ENCODE results near the gene SPHK1. TPM values are rescaled to one million over a fixed set of nuclear protein-coding genes. Genes with fewer than 3 reads are reported as not detected.
A peak's percentile ranks its signal among the peaks of the same experiment; 100 is the strongest.
"Not testable (repeated sequence)": the region's sequence is repeated elsewhere in the genome, so short reads cannot be mapped to it uniquely, and the experiment has no call there.

The SPHK1 gene
- total RNA-seq, 1 donor from 2014 or later: 15.2 TPM

DNA sequence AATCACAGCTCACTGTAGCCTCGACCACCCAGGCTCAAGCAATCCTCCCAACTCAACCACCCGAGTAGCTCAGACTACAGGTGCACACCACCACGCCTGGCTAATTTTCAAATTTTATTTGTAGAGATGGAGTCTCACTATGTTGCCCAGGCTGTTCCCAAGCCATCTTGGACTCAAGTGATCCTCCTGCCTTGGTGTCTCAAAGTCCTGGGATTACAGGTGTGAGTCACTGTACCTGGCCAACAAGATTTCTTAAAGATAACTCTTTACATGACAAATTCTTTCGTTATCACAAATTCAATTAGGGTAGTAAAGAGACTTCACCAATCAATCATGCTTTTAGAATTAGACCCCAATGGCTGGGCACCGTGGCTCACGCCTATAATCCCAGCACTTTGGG lies 43.1 kb upstream of the SPHK1 start:
- no peak overlapping the region for H3K4me3 Mint-ChIP-seq (ENCODE audit: unreplicated experiment)
- H3K4me1 Mint-ChIP-seq (ENCODE audit: unreplicated experiment): peaks cover 21% of the 10 kb centered on the region
- H3K27ac Mint-ChIP-seq (ENCODE audit: unreplicated experiment): no peak overlapping the region
- TF ChIP-seq, protein P1, sequence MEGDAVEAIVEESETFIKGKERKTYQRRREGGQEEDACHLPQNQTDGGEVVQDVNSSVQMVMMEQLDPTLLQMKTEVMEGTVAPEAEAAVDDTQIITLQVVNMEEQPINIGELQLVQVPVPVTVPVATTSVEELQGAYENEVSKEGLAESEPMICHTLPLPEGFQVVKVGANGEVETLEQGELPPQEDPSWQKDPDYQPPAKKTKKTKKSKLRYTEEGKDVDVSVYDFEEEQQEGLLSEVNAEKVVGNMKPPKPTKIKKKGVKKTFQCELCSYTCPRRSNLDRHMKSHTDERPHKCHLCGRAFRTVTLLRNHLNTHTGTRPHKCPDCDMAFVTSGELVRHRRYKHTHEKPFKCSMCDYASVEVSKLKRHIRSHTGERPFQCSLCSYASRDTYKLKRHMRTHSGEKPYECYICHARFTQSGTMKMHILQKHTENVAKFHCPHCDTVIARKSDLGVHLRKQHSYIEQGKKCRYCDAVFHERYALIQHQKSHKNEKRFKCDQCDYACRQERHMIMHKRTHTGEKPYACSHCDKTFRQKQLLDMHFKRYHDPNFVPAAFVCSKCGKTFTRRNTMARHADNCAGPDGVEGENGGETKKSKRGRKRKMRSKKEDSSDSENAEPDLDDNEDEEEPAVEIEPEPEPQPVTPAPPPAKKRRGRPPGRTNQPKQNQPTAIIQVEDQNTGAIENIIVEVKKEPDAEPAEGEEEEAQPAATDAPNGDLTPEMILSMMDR (IDR thresholded peaks at IDR 0.05): no peak
- no peaks in the 10 kb centered on the region for H3K9me3 Mint-ChIP-seq (ENCODE audit: unreplicated experiment)
- no peak for DNase-seq (ENCODE audit: extremely low spot score, unreplicated experiment)
- H3K36me3 Mint-ChIP-seq (ENCODE audit: unreplicated experiment): peaks cover 34% of the 10 kb centered on the region
- H3K27me3 Mint-ChIP-seq (ENCODE audit: unreplicated experiment): no peaks in the 10 kb centered on the region

DNA sequence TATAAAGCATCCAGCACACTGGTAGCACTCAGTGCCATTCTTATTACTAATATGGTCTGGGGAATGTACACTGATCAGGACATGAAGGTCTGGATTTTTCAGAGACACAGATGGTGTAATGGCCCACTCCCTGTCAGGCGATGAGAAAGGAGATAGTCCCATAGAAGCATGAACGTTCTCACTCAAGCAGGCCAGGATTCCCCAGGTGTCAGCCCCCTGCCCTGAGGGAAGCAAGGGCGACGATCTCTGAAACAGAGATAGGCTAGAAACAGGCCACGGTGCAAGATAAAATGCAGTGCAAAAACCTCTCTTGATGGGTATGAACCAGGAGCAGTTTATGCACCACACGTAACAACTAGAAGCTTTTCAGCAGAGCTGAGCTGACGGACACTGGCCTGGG lies 41.3 kb upstream of the SPHK1 start:
- Mint-ChIP-seq H3K4me1 (ENCODE audit: unreplicated experiment) (peaks cover 9% of the 10 kb centered on the region), H3K36me3 (ENCODE audit: unreplicated experiment) (peaks cover 47% of the 10 kb centered on the region), H3K4me3 (ENCODE audit: unreplicated experiment) (no peak overlapping the region), H3K27me3 (ENCODE audit: unreplicated experiment) (no peaks in the 10 kb centered on the region), H3K27ac (ENCODE audit: unreplicated experiment) (no peak overlapping the region), H3K9me3 (ENCODE audit: unreplicated experiment) (no peaks in the 10 kb centered on the region)
- TF ChIP-seq, protein P1 (IDR thresholded peaks at IDR 0.05): no peak
- DNase-seq (ENCODE audit: extremely low spot score, unreplicated experiment): no peak

DNA sequence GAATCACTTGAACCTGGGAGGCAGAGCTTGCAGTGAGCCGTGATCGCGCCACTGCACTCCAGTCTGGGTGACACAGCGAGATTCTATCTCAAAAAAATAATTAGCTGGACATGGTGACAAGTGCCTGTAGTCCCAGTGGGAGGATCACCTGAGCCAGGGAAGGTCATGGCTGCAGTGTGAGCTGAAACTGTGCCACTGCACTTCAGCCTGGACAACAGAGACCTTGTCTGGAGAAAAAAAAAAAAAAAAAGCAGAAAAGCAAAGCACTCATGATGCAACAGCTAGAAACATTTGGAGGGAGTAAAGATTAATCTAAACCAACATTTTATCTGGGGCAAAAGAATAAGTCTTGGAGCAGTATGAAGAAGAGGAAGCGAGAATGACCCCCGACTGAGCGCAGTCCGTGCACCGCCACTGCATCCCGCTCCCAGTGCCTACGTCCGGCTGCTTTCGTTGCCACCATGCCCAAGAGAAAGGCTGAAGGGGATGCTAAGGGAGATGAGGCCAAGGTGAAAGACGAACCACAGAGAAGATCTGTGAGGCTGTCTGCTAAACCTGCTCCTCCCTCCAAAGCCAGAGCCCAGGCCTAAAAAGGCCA lies 38.9 kb upstream of the SPHK1 start:
- TF ChIP-seq, protein P1 (IDR thresholded peaks at IDR 0.05): no peak
- Mint-ChIP-seq H3K4me3 (ENCODE audit: unreplicated experiment) (no peak overlapping the region), H3K27me3 (ENCODE audit: unreplicated experiment) (no peaks in the 10 kb centered on the region), H3K36me3 (ENCODE audit: unreplicated experiment) (peaks cover 38% of the 10 kb centered on the region), H3K9me3 (ENCODE audit: unreplicated experiment) (no peaks in the 10 kb centered on the region), H3K27ac (ENCODE audit: unreplicated experiment) (peak overlapping the region; percentile 89), H3K4me1 (ENCODE audit: unreplicated experiment) (peaks cover 10% of the 10 kb centered on the region)
- DNase-seq (ENCODE audit: extremely low spot score, unreplicated experiment): no peak

DNA sequence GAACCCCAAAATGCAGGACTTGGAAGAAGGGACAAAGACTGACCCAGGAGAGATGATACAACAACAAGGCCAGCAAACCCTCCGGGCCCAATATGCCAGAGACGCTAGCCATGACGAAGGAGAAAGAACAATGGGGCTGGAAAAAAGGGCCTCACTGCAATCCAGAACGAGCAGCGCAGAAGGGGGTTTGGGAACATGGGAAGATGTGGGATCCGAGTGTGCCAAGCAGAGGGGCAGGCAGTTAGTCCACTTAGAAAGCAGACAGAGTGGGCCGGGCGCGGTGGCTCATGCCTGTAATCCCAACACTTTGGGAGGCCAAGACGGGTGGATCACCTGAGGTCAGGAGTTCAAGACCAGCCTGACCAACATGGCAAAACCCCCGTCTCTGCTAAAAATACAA lies 37.5 kb upstream of the SPHK1 start:
- peaks cover 31% of the 10 kb centered on the region for H3K36me3 Mint-ChIP-seq (ENCODE audit: unreplicated experiment)
- DNase-seq (ENCODE audit: extremely low spot score, unreplicated experiment); H3K9me3 Mint-ChIP-seq (ENCODE audit: unreplicated experiment); H3K4me3 Mint-ChIP-seq (ENCODE audit: unreplicated experiment); H3K27me3 Mint-ChIP-seq (ENCODE audit: unreplicated experiment): not testable (repeated sequence)
- peak overlapping the region; percentile 23 for H3K27ac Mint-ChIP-seq (ENCODE audit: unreplicated experiment)
- H3K4me1 Mint-ChIP-seq (ENCODE audit: unreplicated experiment): peaks cover 19% of the 10 kb centered on the region

DNA sequence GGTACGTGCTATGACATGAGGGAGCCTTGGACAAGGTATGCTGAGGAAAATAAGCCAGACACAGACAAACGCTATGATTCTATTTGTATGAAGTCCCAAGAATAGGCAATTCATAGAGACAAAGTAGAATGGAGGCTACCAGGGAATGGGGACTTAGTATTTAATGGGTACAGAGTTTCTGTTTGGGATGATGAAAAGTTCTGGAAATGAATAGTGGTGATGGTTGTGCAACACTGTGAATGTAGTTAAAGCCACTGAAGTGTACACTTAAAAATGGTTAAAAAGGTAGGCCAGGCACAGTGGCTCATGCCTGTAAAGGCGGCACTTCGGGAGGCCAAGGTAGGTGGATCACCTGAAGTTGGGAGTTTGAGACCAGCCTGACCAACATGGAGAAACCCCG lies 33.9 kb upstream of the SPHK1 start:
- peaks cover 35% of the 10 kb centered on the region for H3K4me1 Mint-ChIP-seq (ENCODE audit: unreplicated experiment)
- H3K4me3 Mint-ChIP-seq (ENCODE audit: unreplicated experiment): no peak overlapping the region
- TF ChIP-seq, protein P1 (IDR thresholded peaks at IDR 0.05): no peak
- peaks cover 19% of the 10 kb centered on the region for H3K36me3 Mint-ChIP-seq (ENCODE audit: unreplicated experiment)
- no peaks in the 10 kb centered on the region for H3K9me3 Mint-ChIP-seq (ENCODE audit: unreplicated experiment)
- DNase-seq (ENCODE audit: extremely low spot score, unreplicated experiment): no peak
- H3K27me3 Mint-ChIP-seq (ENCODE audit: unreplicated experiment): no peaks in the 10 kb centered on the region
- no peak overlapping the region for H3K27ac Mint-ChIP-seq (ENCODE audit: unreplicated experiment)

All from osteocyte (in vitro differentiated cells).